Neural progenitor cell (in vitro differentiated cells): Measurements from ENCODE around the gene HECTD3. TPM values are rescaled to one million over a fixed set of nuclear protein-coding genes. Genes with fewer than 3 reads are reported as not detected.
"Not testable (repeated sequence)": the region's sequence is repeated elsewhere in the genome, so short reads cannot be mapped to it uniquely, and the experiment has no call there.

Experiments used
- DNase-seq: peaks from one replicate; pipeline ENCODE4 v3.0.0-alpha.2; 2016; ENCODE audit warnings: low spot score
- H2AFZ ChIP-seq: fragments of 200-600 bp; sonication (generic); replicated peaks from 2 replicates; pipeline ENCODE4 v1.6.1; 2016; ENCODE audit warnings: antibody characterized with exemption
- H3F3A ChIP-seq: fragments of 200-600 bp; sonication (generic); 2 replicates; pipeline ENCODE4 v1.6.1; 2016; ENCODE audit warnings: antibody characterized with exemption, low read depth
- H3K27ac ChIP-seq: fragments of 200-600 bp; sonication (generic); 2 replicates; pipeline ENCODE4 v1.5.1; 2016; ENCODE audit warnings: mild to moderate bottlenecking
- H3K27me3 ChIP-seq: fragments of 200-600 bp; sonication (generic); 2 replicates; pipeline ENCODE4 v1.6.1; 2016; ENCODE audit warnings: mild to moderate bottlenecking, moderate library complexity
- H3K36me3 ChIP-seq: fragments of 200-600 bp; sonication (generic); 2 replicates; pipeline ENCODE4 v1.5.1; 2016
- H3K4me1 ChIP-seq: fragments of 200-600 bp; sonication (generic); 2 replicates; pipeline ENCODE4 v1.6.1; 2016; ENCODE audit warnings: mixed run types
- H3K4me2 ChIP-seq: fragments of 200-600 bp; sonication (generic); 2 replicates; pipeline ENCODE4 v1.6.1; 2016
- H3K4me3 ChIP-seq: fragments of 200-600 bp; sonication (generic); 2 replicates; pipeline ENCODE4 v1.5.1; 2016
- H3K79me2 ChIP-seq: fragments of 200-600 bp; sonication (generic); 2 replicates; pipeline ENCODE4 v1.6.1; 2016; ENCODE audit warnings: low read depth
- H3K9ac ChIP-seq: fragments of 200-600 bp; sonication (generic); 2 replicates; pipeline ENCODE4 v1.6.1; 2016
- H3K9me3 ChIP-seq: fragments of 200-600 bp; sonication (generic); 2 replicates; pipeline ENCODE4 v1.5.1; 2016; ENCODE audit warnings: low read depth
- H4K20me1 ChIP-seq: fragments of 200-600 bp; sonication (generic); 2 replicates; pipeline ENCODE4 v1.6.1; 2016; ENCODE audit warnings: low read depth
- H3K27ac Mint-ChIP-seq: 3 replicates; pipeline ENCODE4 v1.8.0; 2021; ENCODE audit warnings: mixed read lengths
- H3K27me3 Mint-ChIP-seq: 2 replicates; pipeline ENCODE4 v1.8.0; 2022; ENCODE audit warnings: low read depth, mild to moderate bottlenecking, inconsistent platforms, moderate library complexity, mixed read lengths; ENCODE audit not compliant: insufficient read depth
- H3K36me3 Mint-ChIP-seq: 3 replicates; pipeline ENCODE4 v1.8.0; 2021; ENCODE audit warnings: mixed read lengths
- H3K4me1 Mint-ChIP-seq: 3 replicates; pipeline ENCODE4 v1.8.0; 2021; ENCODE audit warnings: mixed read lengths
- H3K4me3 Mint-ChIP-seq: 3 replicates; pipeline ENCODE4 v1.8.0; 2021; ENCODE audit warnings: mild to moderate bottlenecking, moderate library complexity, mixed read lengths
- H3K9me3 Mint-ChIP-seq: 3 replicates; pipeline ENCODE4 v1.8.0; 2020; ENCODE audit warnings: mixed read lengths
- CTCF ChIP-seq: fragments of 200-600 bp; sonication (generic); IDR thresholded peaks from 2 replicates; pipeline ENCODE4 v1.5.1; 2017; ENCODE audit warnings: antibody characterized with exemption, mild to moderate bottlenecking
- EZH2 ChIP-seq: fragments of 200-600 bp; sonication (generic); IDR thresholded peaks from 2 replicates; pipeline ENCODE4 v1.6.1; 2017; ENCODE audit warnings: antibody characterized with exemption, mild to moderate bottlenecking, moderate library complexity
- EZH2phosphoT487 ChIP-seq: fragments of 200-600 bp; sonication (generic); IDR thresholded peaks from 2 replicates; pipeline ENCODE4 v1.6.1; 2017; ENCODE audit warnings: antibody characterized with exemption
- total RNA-seq: library from RNA; depleted of rRNA; stranded (reverse); fragments of >200 nt; gene quantifications from 2 replicates; pipeline ENCODE4 v1.2.3, GENCODE V29; 2015; ENCODE audit warnings: low replicate concordance

HECTD3 gene
- total RNA-seq, 1 donor from 2014 or later = 13.1 TPM

GRCh38 chr1:45003741-45004140 is 7.4 kb downstream of the HECTD3 start:
- Histone ChIP-seq H3K4me2 (no peak overlapping the region), H3K27ac (no peak overlapping the region), H3K4me1 (no peaks in the 10 kb centered on the region), H3K27me3 (no peaks in the 10 kb centered on the region), H3K4me3 (no peak overlapping the region), H3F3A (no peaks in the 10 kb centered on the region), H4K20me1 (no peaks in the 10 kb centered on the region), H3K36me3 (no peaks in the 10 kb centered on the region), H3K79me2 (no peaks in the 10 kb centered on the region), H3K9ac (no peak overlapping the region), H2AFZ (no peak overlapping the region), H3K9me3 (no peaks in the 10 kb centered on the region)
- H3K36me3 Mint-ChIP-seq = peaks cover 11% of the 10 kb centered on the region
- H3K27me3 Mint-ChIP-seq = no peaks in the 10 kb centered on the region
- TF ChIP-seq CTCF = no peak
- no peak for TF ChIP-seq EZH2
- TF ChIP-seq EZH2phosphoT487 = no peak
- no peak overlapping the region for H3K4me3 Mint-ChIP-seq
- no peaks in the 10 kb centered on the region for H3K4me1 Mint-ChIP-seq
- H3K9me3 Mint-ChIP-seq = no peaks in the 10 kb centered on the region
- H3K27ac Mint-ChIP-seq = no peak overlapping the region
- DNase-seq = no peak

GRCh38 chr1:45002650-45003645 is 8.2 kb downstream of the HECTD3 start:
- H2AFZ ChIP-seq = no peak overlapping the region
- peaks cover 11% of the 10 kb centered on the region for H3K36me3 Mint-ChIP-seq
- H4K20me1 ChIP-seq = no peaks in the 10 kb centered on the region
- H3K4me2 ChIP-seq = no peak overlapping the region
- no peaks in the 10 kb centered on the region for H3K4me1 ChIP-seq
- H3K27ac Mint-ChIP-seq = no peak overlapping the region
- H3K4me1 Mint-ChIP-seq = no peaks in the 10 kb centered on the region
- no peak overlapping the region for H3K27ac ChIP-seq
- H3K4me3 Mint-ChIP-seq = no peak overlapping the region
- no peak overlapping the region for H3K4me3 ChIP-seq
- H3K27me3 Mint-ChIP-seq = no peaks in the 10 kb centered on the region
- H3K36me3 ChIP-seq = no peaks in the 10 kb centered on the region
- H3K9ac ChIP-seq = no peak overlapping the region
- no peaks in the 10 kb centered on the region for H3K79me2 ChIP-seq
- H3K9me3 ChIP-seq = no peaks in the 10 kb centered on the region
- TF ChIP-seq CTCF (no peak), EZH2 (no peak), EZH2phosphoT487 (no peak)
- H3K27me3 ChIP-seq = no peaks in the 10 kb centered on the region
- no peaks in the 10 kb centered on the region for H3K9me3 Mint-ChIP-seq
- DNase-seq = no peak
- H3F3A ChIP-seq = no peaks in the 10 kb centered on the region

- H3K9ac ChIP-seq, DNase-seq, H2AFZ ChIP-seq, H3K27ac Mint-ChIP-seq, H3K9me3 Mint-ChIP-seq, H3K27me3 ChIP-seq, H3K27me3 Mint-ChIP-seq, H3K4me3 ChIP-seq, H3K9me3 ChIP-seq, H3K4me1 ChIP-seq, H3K4me3 Mint-ChIP-seq, H3K36me3 ChIP-seq, H3K27ac ChIP-seq, H3K4me1 Mint-ChIP-seq, H4K20me1 ChIP-seq, H3F3A ChIP-seq, H3K4me2 ChIP-seq, H3K79me2 ChIP-seq: not testable (repeated sequence)
- H3K36me3 Mint-ChIP-seq = peaks cover 11% of the 10 kb centered on the region
Measured at GRCh38 chr1:45001576-45001975, 9.5 kb downstream of the HECTD3 start.

DNA sequence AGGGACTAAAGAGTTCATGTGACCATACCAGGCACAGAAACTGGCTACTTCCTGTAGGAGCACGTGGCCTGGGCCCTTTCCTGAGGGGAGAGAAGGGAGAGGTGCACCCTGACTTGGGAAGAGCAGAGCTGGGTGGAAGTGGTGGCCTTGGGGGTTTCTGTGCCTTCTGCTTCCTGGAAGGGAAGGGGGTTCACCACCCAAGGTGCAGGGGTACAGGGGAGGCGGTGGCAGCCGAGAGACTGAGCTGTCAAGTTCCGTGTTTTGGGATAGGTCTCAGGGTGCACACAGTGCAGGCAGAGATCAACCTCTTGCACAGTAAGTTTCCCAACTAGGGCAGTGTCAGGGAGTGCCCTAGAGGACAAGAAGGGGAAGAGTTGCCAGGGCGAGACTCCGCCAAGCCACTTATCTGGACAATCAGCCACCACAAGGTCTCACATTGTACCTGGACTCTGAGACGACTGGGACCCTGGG is 10.1 kb downstream of the HECTD3 start:
- H3K36me3 ChIP-seq = no peaks in the 10 kb centered on the region
- TF ChIP-seq CTCF (no peak), EZH2phosphoT487 (no peak), EZH2 (no peak)
- H3K9me3 Mint-ChIP-seq = no peaks in the 10 kb centered on the region

More for the DNA sequence above, 10.1 kb downstream of the HECTD3 start:
- Mint-ChIP-seq H3K4me3 (no peak overlapping the region), H3K36me3 (peaks cover 11% of the 10 kb centered on the region), H3K4me1 (no peaks in the 10 kb centered on the region), H3K27ac (no peak overlapping the region), H3K27me3 (no peaks in the 10 kb centered on the region)
- no peaks in the 10 kb centered on the region for H3K9me3 ChIP-seq
- no peak overlapping the region for H3K27ac ChIP-seq
- H2AFZ ChIP-seq = no peak overlapping the region
- H3F3A ChIP-seq = no peaks in the 10 kb centered on the region
- H3K4me2 ChIP-seq = no peak overlapping the region
- H3K4me3 ChIP-seq = no peak overlapping the region
- DNase-seq = no peak
- H3K27me3 ChIP-seq = no peaks in the 10 kb centered on the region
- no peaks in the 10 kb centered on the region for H4K20me1 ChIP-seq
- H3K4me1 ChIP-seq = no peaks in the 10 kb centered on the region
- no peaks in the 10 kb centered on the region for H3K79me2 ChIP-seq
- no peak overlapping the region for H3K9ac ChIP-seq
